HFF-Myc (cell line): Measurements from ENCODE around the gene SKI.
"Not testable (repeated sequence)": the region's sequence is repeated elsewhere in the genome, so short reads cannot be mapped to it uniquely, and the experiment has no call there.

Experiments used
- DNase-seq: peaks from one replicate; pipeline ENCODE4 v3.0.0-alpha.2; 2011; ENCODE audit warnings: low read depth; ENCODE audit errors: extremely low read depth
- H3K4me3 ChIP-seq: replicated peaks from 2 replicates; pipeline ENCODE4 v1.5.1; 2011; ENCODE audit warnings: low read depth, mild to moderate bottlenecking, control low read depth, low read length
- TF ChIP-seq, protein P1 (sequence below): IDR thresholded peaks from 2 replicates; pipeline ENCODE4 v1.5.1; 2012; ENCODE audit warnings: mild to moderate bottlenecking, low read depth, low read length, control low read depth; ENCODE audit errors: missing control alignments

SKI gene

DNA sequence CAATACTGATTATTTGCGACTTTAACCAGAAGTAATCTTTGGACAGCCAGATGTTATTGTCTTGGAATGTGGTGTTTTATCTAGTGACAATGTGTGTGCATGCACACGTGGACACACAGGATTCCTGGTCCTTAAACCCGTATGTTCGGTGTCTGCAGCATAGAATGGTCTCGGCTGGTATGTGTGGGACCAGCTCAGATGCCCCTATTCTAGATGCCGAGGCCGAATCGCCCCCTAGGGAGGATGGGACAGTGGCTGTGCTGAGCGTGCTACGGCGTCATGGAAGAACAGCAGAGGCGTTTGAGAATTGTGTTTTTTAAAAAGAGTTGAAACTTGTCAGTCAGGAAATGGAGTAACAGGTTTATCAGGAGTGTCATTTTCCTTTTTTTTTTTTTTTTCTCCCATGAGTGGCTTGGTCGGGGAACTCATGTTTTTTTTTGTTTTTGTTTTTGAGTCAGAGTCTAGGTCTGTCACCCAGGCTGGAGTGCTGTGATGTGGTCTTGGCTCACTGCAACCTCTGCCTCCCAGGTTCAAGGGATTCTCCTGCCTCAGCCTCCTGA is 30.1 kb downstream of the SKI start:
- no peak overlapping the region for H3K4me3 ChIP-seq
- no peak for DNase-seq
- TF ChIP-seq, protein P1, sequence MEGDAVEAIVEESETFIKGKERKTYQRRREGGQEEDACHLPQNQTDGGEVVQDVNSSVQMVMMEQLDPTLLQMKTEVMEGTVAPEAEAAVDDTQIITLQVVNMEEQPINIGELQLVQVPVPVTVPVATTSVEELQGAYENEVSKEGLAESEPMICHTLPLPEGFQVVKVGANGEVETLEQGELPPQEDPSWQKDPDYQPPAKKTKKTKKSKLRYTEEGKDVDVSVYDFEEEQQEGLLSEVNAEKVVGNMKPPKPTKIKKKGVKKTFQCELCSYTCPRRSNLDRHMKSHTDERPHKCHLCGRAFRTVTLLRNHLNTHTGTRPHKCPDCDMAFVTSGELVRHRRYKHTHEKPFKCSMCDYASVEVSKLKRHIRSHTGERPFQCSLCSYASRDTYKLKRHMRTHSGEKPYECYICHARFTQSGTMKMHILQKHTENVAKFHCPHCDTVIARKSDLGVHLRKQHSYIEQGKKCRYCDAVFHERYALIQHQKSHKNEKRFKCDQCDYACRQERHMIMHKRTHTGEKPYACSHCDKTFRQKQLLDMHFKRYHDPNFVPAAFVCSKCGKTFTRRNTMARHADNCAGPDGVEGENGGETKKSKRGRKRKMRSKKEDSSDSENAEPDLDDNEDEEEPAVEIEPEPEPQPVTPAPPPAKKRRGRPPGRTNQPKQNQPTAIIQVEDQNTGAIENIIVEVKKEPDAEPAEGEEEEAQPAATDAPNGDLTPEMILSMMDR, result no peak

- TF ChIP-seq, protein P1, result no peak
- no peak overlapping the region for H3K4me3 ChIP-seq
- DNase-seq, result no peak
These were observed 30.9 kb downstream of the SKI start for GRCh38 chr1:2258996-2259395.

DNA sequence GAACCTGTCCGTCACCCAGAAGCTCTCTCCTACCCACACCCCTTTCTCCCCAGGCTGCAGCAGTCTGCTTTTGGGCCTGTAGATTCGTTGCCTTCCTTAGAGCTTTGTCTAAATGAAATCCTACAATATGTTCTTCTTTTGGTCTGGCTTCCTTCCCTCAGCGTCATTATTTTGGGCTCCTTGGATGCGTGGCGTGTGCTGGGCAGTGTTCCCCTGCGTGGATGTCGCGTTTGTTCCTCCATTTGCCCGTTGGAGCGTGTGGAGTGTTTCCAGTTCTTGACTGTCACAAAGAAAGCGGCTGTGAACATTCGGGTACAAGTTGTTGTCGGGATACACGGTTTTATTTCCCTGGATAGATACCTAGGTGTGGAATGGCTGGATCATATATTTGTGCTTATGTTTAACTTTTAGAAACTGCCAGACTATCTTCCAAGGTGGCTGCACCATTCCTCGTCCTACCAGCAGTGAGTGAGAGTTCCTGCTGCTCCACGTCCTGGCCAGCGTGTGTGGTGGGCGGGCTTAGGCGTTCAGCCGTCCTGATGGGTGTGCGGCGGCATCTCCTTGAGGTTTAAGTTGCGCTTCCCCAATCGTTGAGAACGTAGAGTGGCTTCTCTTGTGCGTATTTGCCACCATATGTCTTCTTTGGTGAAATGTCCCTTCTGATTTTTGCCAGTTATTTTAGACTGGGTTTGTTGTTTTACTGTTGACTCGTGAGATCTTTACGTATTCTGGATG is 31.7 kb downstream of the SKI start:
- no peak overlapping the region for H3K4me3 ChIP-seq
- DNase-seq, result no peak
- TF ChIP-seq, protein P1, result no peak

GRCh38 chr1:2260470-2260869 is 32.4 kb downstream of the SKI start:
- not testable (repeated sequence) for H3K4me3 ChIP-seq, DNase-seq

DNA sequence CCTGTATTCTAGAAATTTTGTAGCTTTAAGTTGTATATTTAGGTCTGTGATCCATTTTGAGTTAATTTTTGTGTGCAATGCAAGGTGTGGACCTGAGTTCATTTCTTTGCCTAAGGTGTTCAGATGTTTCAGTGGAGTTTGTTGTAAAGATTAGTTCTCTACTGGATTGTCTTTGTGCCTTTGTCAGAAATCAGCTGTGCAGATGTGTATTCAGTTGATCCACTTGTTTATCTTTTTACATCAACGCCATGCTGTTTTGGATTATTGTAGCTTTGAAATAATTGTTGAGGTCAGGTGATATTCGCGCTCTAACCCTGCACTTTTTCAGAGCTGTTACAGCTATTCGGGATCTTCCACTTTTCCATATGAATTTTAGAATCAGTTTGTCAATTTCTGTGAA is 32.8 kb downstream of the SKI start:
- no peak overlapping the region for H3K4me3 ChIP-seq
- TF ChIP-seq, protein P1, result no peak
- no peak for DNase-seq

GRCh38 chr1:2261476-2262395 is 33.6 kb downstream of the SKI start:
- DNase-seq, H3K4me3 ChIP-seq: not testable (repeated sequence)

DNA sequence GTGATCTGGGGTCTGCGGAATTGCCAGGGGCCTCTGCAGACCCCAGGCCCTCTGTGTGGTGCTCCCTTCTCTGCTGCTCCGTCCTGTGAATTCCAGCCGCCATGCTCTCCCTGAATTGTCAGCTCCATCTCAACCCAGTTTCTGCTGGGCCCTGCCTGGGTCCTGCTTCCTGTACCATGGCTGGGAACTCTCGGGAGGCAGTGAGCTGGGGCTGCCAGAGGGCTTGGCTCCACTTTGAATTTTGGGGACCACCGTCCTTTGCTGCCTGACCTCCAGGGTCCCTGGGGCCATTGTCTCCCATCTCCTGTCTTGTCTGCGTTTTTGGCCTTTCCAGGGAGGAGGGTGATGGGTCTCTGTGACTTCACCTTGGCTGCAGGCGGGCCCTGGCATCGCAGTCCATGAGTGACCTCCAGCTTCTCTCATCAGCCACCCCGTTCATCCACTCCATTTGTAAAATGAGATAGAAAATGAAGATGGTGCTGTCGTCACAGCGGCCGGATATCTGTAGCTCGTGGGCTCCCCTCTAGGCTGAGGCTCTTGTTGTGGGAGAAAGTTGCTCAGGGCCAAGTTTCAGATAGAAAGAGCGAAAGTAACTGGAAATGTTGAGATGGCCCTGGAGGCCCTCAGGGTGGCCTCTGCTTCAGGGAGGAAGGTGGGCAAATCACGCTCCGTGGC is 38.3 kb downstream of the SKI start:
- DNase-seq, result no peak
- TF ChIP-seq, protein P1, result no peak
- no peak overlapping the region for H3K4me3 ChIP-seq
